8988T (cell line): ENCODE results near the gene SEC14L6.
"Not testable (repeated sequence)": the region's sequence is repeated elsewhere in the genome, so short reads cannot be mapped to it uniquely, and the experiment has no call there.

Experiments used
- DNase-seq: peaks from one replicate; pipeline ENCODE4 v3.0.0; 2011

The SEC14L6 gene

GRCh38 chr22:30546616-30547015 lies at the start of gene SEC14L6:
SEC14L6 (minus strand) TSS chr22:30546741; CDS start chr22:30546682, 59 bp downstream.
- no peak for DNase-seq

- no peak for DNase-seq
These were observed 49.7 kb upstream of the SEC14L6 start for GRCh38 chr22:30596199-30596598.

- not testable (repeated sequence) for DNase-seq
These were observed 45.8 kb upstream of the SEC14L6 start for GRCh38 chr22:30592360-30592713.

GRCh38 chr22:30591588-30592359 lies 45.2 kb upstream of the SEC14L6 start, which contains the start of gene PES1:
PES1 (minus strand) TSS chr22:30591910; CDS start chr22:30591833, 77 bp downstream.
- DNase-seq: peak; percentile 70

- DNase-seq: no peak
These were observed 44.6 kb upstream of the SEC14L6 start for GRCh38 chr22:30591191-30591587.

GRCh38 chr22:30586414-30586813 lies 39.9 kb upstream of the SEC14L6 start:
- DNase-seq: no peak

GRCh38 chr22:30584441-30584840 lies 37.9 kb upstream of the SEC14L6 start:
- no peak for DNase-seq

- no peak for DNase-seq
These were observed 36.4 kb upstream of the SEC14L6 start for GRCh38 chr22:30582788-30583545.

GRCh38 chr22:30582051-30582450 lies 35.5 kb upstream of the SEC14L6 start:
- DNase-seq: no peak

GRCh38 chr22:30580896-30581295 lies 34.4 kb upstream of the SEC14L6 start:
- DNase-seq: no peak

- no peak for DNase-seq
These were observed 31.9 kb upstream of the SEC14L6 start for GRCh38 chr22:30578481-30578880.

- DNase-seq: no peak
These were observed 29.3 kb upstream of the SEC14L6 start for GRCh38 chr22:30575859-30576258.

GRCh38 chr22:30574997-30575671 lies 28.6 kb upstream of the SEC14L6 start:
- peak; percentile 61 for DNase-seq

GRCh38 chr22:30574095-30574981 lies 27.8 kb upstream of the SEC14L6 start, which contains the start of gene GAL3ST1:
GAL3ST1 (minus strand) TSS chr22:30574665; CDS start chr22:30557392, 17,273 bp downstream.
- no peak for DNase-seq

GRCh38 chr22:30573594-30574094 lies 27.1 kb upstream of the SEC14L6 start:
- DNase-seq: no peak

- DNase-seq: no peak
These were observed 26.5 kb upstream of the SEC14L6 start for GRCh38 chr22:30572840-30573593.

- no peak for DNase-seq
These were observed 25.7 kb upstream of the SEC14L6 start for GRCh38 chr22:30572210-30572609.

GRCh38 chr22:30569674-30570202 lies 23.2 kb upstream of the SEC14L6 start:
- no peak for DNase-seq

GRCh38 chr22:30568137-30568805 lies 21.7 kb upstream of the SEC14L6 start:
- no peak for DNase-seq

- DNase-seq: not testable (repeated sequence)
These were observed 20.7 kb upstream of the SEC14L6 start for GRCh38 chr22:30567277-30567676.

- DNase-seq: no peak
These were observed 19.6 kb upstream of the SEC14L6 start for GRCh38 chr22:30566125-30566524.
